Measurements from ENCODE around the gene PWP2. TPM values are rescaled to one million over a fixed set of nuclear protein-coding genes. Genes with fewer than 3 reads are reported as not detected.

The PWP2 gene
- total RNA-seq, 2 donors from 2014 or later = 31.4 to 69.6 TPM

- no peaks in the 10 kb centered on the region for H3K27me3 Mint-ChIP-seq
- H3K4me3 Mint-ChIP-seq = no peak overlapping the region
- H3K36me3 Mint-ChIP-seq = peaks cover 31% of the 10 kb centered on the region
- ATAC-seq (no peak), DNase-seq (ENCODE audit: low spot score) (peak; percentile 18)
- peak overlapping the region in 1 of 2 donors; percentile 55 for H3K27ac Mint-ChIP-seq
- H3K9me3 Mint-ChIP-seq = no peaks in the 10 kb centered on the region
- peaks cover 49 to 52% of the 10 kb centered on the region in 2 donors for H3K4me1 Mint-ChIP-seq (ENCODE audit: low read depth in 2 of 2)
These were observed 35.1 kb upstream of the PWP2 start for GRCh38 chr21:44072111-44072510.

- Mint-ChIP-seq H3K4me1 (ENCODE audit: low read depth in 2 of 2) (peaks cover 44 to 49% of the 10 kb centered on the region in 2 donors), H3K4me3 (no peak overlapping the region), H3K27ac (peak overlapping the region; percentile 57 to 62), H3K27me3 (no peaks in the 10 kb centered on the region), H3K9me3 (no peaks in the 10 kb centered on the region), H3K36me3 (peaks cover 33% of the 10 kb centered on the region)
- DNase-seq (ENCODE audit: low spot score) (peak; percentile 56), ATAC-seq (peak in 1 of 2 donors; percentile 20)
These were observed 32.8 kb upstream of the PWP2 start for GRCh38 chr21:44074315-44074958.

- Mint-ChIP-seq H3K4me1 (ENCODE audit: low read depth in 2 of 2) (peaks cover 46 to 53% of the 10 kb centered on the region in 2 donors), H3K27ac (peak overlapping the region; percentile 22 to 45), H3K27me3 (no peaks in the 10 kb centered on the region), H3K9me3 (no peaks in the 10 kb centered on the region), H3K36me3 (peaks cover 44% of the 10 kb centered on the region), H3K4me3 (no peak overlapping the region)
- no peak for ATAC-seq
- no peak for DNase-seq (ENCODE audit: low spot score)
These were observed 30.9 kb upstream of the PWP2 start for GRCh38 chr21:44076316-44076715.

GRCh38 chr21:44078411-44078981 is 28.7 kb upstream of the PWP2 start:
- no peaks in the 10 kb centered on the region for H3K9me3 Mint-ChIP-seq
- H3K36me3 Mint-ChIP-seq = peaks cover 48% of the 10 kb centered on the region
- DNase-seq (ENCODE audit: low spot score) (peak; percentile 49), ATAC-seq (no peak)
- H3K27ac Mint-ChIP-seq = peak overlapping the region; percentile 94 to 95
- peak overlapping the region; percentile 38 for H3K4me3 Mint-ChIP-seq
- peaks cover 55 to 65% of the 10 kb centered on the region in 2 donors for H3K4me1 Mint-ChIP-seq (ENCODE audit: low read depth in 2 of 2)
- H3K27me3 Mint-ChIP-seq = no peaks in the 10 kb centered on the region

- peak; percentile 5 for DNase-seq (ENCODE audit: low spot score)
- H3K4me1 Mint-ChIP-seq (ENCODE audit: low read depth in 2 of 2) = peaks cover 57 to 66% of the 10 kb centered on the region in 2 donors
- no peaks in the 10 kb centered on the region for H3K27me3 Mint-ChIP-seq
- peak overlapping the region; percentile 30 for H3K4me3 Mint-ChIP-seq
- H3K27ac Mint-ChIP-seq = peak overlapping the region; percentile 94 to 95
- H3K36me3 Mint-ChIP-seq = peaks cover 43% of the 10 kb centered on the region
- ATAC-seq = no peak
- H3K9me3 Mint-ChIP-seq = no peaks in the 10 kb centered on the region
These were observed 27.8 kb upstream of the PWP2 start for GRCh38 chr21:44079446-44079845.

- H3K27ac Mint-ChIP-seq = peak overlapping the region; percentile 94 to 95
- DNase-seq (ENCODE audit: low spot score) = peak; percentile 37
- H3K36me3 Mint-ChIP-seq = peaks cover 43% of the 10 kb centered on the region
- no peaks in the 10 kb centered on the region for H3K27me3 Mint-ChIP-seq
- ATAC-seq = no peak
- no peak overlapping the region for H3K4me3 Mint-ChIP-seq
- peaks cover 59 to 68% of the 10 kb centered on the region in 2 donors for H3K4me1 Mint-ChIP-seq (ENCODE audit: low read depth in 2 of 2)
- no peaks in the 10 kb centered on the region for H3K9me3 Mint-ChIP-seq
These were observed 27.4 kb upstream of the PWP2 start for GRCh38 chr21:44079846-44080245.

GRCh38 chr21:44082648-44083440 is 24.4 kb upstream of the PWP2 start:
- H3K27ac Mint-ChIP-seq = peak overlapping the region; percentile 94 to 95
- DNase-seq (ENCODE audit: low spot score) (peak; percentile 66), ATAC-seq (peak; percentile 41 to 54)
- H3K9me3 Mint-ChIP-seq = no peaks in the 10 kb centered on the region
- H3K4me3 Mint-ChIP-seq = peak overlapping the region; percentile 88
- peaks cover 79 to 89% of the 10 kb centered on the region in 2 donors for H3K4me1 Mint-ChIP-seq (ENCODE audit: low read depth in 2 of 2)
- H3K36me3 Mint-ChIP-seq = peaks cover 37% of the 10 kb centered on the region
- H3K27me3 Mint-ChIP-seq = no peaks in the 10 kb centered on the region

GRCh38 chr21:44083631-44084291 is 23.4 kb upstream of the PWP2 start:
- ATAC-seq (peak; percentile 77 to 80), DNase-seq (ENCODE audit: low spot score) (peak; percentile 75)
- Mint-ChIP-seq H3K4me3 (peak overlapping the region; percentile 88), H3K27me3 (no peaks in the 10 kb centered on the region), H3K36me3 (peaks cover 39% of the 10 kb centered on the region), H3K9me3 (no peaks in the 10 kb centered on the region), H3K27ac (peak overlapping the region; percentile 94 to 95), H3K4me1 (ENCODE audit: low read depth in 2 of 2) (peaks cover 82 to 90% of the 10 kb centered on the region in 2 donors)

GRCh38 chr21:44084496-44085241 is 22.5 kb upstream of the PWP2 start:
- Mint-ChIP-seq H3K36me3 (peaks cover 41% of the 10 kb centered on the region), H3K9me3 (no peaks in the 10 kb centered on the region), H3K27ac (peak overlapping the region; percentile 94 to 95), H3K4me3 (peak overlapping the region; percentile 88), H3K4me1 (ENCODE audit: low read depth in 2 of 2) (peaks cover 85 to 93% of the 10 kb centered on the region in 2 donors), H3K27me3 (no peaks in the 10 kb centered on the region)
- peak in 1 of 2 donors; percentile 15 for ATAC-seq
- peak; percentile 72 for DNase-seq (ENCODE audit: low spot score)

- Mint-ChIP-seq H3K27me3 (no peaks in the 10 kb centered on the region), H3K27ac (peak overlapping the region; percentile 94 to 95), H3K9me3 (no peaks in the 10 kb centered on the region), H3K4me3 (peak overlapping the region; percentile 88), H3K36me3 (peaks cover 44% of the 10 kb centered on the region), H3K4me1 (ENCODE audit: low read depth in 2 of 2) (peaks cover 92 to 93% of the 10 kb centered on the region in 2 donors)
- DNase-seq (ENCODE audit: low spot score) (peak; percentile 60), ATAC-seq (no peak)
These were observed 21.5 kb upstream of the PWP2 start for GRCh38 chr21:44085491-44086321.

- Mint-ChIP-seq H3K4me3 (peak overlapping the region; percentile 88), H3K27me3 (no peaks in the 10 kb centered on the region), H3K36me3 (peaks cover 38% of the 10 kb centered on the region), H3K9me3 (no peaks in the 10 kb centered on the region), H3K4me1 (ENCODE audit: low read depth in 2 of 2) (peaks cover 82% of the 10 kb centered on the region in 2 donors), H3K27ac (peak overlapping the region; percentile 94 to 95)
- ATAC-seq = no peak
- peak; percentile 59 for DNase-seq (ENCODE audit: low spot score)
These were observed 20.4 kb upstream of the PWP2 start for GRCh38 chr21:44086636-44087425.
